ENCODE results near the gene RPS18. TPM values are rescaled to one million over a fixed set of nuclear protein-coding genes. Genes with fewer than 3 reads are reported as not detected.
A peak's percentile ranks its signal among the peaks of the same experiment; 100 is the strongest.

Gene RPS18
- total and polyA plus RNA-seq, 10 of the 15 experiments (the other 5 are each of a cell fraction or from before 2014, with no cell fraction given), result 4,228 to 20,828 (median 7,406) TPM

DNA sequence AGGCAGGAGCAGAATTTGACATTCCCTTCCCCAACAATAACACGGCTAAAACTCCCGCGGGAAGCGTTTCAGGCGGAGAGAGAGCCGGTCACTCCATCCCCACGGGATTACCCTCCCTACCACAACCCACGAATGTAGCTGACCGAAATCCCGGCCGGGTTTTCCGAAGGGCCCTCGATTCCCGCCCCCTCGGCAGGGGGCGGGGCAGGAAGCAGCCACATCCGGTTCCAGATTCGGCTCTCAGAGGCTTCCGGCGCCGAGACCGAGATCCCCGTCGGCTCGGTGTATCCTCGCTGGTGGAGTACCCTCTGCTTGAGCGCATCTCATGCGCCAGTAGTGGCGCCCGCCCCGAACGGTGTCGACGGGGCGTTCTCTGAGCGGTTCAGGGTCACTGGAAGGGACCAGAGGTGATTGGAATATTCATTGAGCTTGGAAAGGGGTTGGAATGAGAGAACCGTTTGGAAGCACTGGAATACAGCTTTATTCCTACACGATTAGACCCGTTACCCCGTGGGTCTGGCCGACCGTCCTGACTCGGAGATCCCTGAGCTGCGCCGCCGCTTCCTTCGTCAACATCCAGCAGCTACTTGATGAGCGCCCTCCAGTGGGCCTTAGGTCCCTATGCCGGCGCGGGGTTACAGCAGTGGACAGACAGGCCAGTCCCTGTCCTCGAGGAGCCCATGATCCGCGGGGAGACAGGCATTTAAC lies 27.5 kb downstream of the RPS18 start (continued):
- TF ChIP-seq, protein P1, sequence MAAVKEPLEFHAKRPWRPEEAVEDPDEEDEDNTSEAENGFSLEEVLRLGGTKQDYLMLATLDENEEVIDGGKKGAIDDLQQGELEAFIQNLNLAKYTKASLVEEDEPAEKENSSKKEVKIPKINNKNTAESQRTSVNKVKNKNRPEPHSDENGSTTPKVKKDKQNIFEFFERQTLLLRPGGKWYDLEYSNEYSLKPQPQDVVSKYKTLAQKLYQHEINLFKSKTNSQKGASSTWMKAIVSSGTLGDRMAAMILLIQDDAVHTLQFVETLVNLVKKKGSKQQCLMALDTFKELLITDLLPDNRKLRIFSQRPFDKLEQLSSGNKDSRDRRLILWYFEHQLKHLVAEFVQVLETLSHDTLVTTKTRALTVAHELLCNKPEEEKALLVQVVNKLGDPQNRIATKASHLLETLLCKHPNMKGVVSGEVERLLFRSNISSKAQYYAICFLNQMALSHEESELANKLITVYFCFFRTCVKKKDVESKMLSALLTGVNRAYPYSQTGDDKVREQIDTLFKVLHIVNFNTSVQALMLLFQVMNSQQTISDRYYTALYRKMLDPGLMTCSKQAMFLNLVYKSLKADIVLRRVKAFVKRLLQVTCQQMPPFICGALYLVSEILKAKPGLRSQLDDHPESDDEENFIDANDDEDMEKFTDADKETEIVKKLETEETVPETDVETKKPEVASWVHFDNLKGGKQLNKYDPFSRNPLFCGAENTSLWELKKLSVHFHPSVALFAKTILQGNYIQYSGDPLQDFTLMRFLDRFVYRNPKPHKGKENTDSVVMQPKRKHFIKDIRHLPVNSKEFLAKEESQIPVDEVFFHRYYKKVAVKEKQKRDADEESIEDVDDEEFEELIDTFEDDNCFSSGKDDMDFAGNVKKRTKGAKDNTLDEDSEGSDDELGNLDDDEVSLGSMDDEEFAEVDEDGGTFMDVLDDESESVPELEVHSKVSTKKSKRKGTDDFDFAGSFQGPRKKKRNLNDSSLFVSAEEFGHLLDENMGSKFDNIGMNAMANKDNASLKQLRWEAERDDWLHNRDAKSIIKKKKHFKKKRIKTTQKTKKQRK (IDR thresholded peaks at IDR 0.05; ENCODE audit: low read depth, low read length), result no peak
- TF ChIP-seq RUNX3 (IDR thresholded peaks at IDR 0.05; ENCODE audit: low read length) (peak; percentile 95), SRF (IDR thresholded peaks at IDR 0.05; ENCODE audit: low read depth in 2 of 2, low read length in 2 of 2) (peak; percentile 59 to 89), FOXK2 (IDR thresholded peaks at IDR 0.05) (no peak), ASH2L (IDR thresholded peaks at IDR 0.05; ENCODE audit: borderline replicate concordance, low read depth) (no peak), ATF7 (IDR thresholded peaks at IDR 0.05; ENCODE audit: low read depth) (peak; percentile 48; the same call in 1 of the 2 replicates), BRCA1 (IDR thresholded peaks at IDR 0.05; ENCODE audit: low read depth, low read length) (no peak), ZSCAN29 (IDR thresholded peaks at IDR 0.05) (peak; percentile 57; the same call in 1 of the 2 replicates), MYB (IDR thresholded peaks at IDR 0.05; ENCODE audit: borderline replicate concordance, low read depth, low read length) (no peak), RAD21 (IDR thresholded peaks at IDR 0.05; ENCODE audit: insufficient read depth, low read depth, low read length) (no peak), ZNF217 (IDR thresholded peaks at IDR 0.05) (no peak), JUND (IDR thresholded peaks at IDR 0.05; ENCODE audit: low read depth, low read length) (no peak), POLR2AphosphoS2 (IDR thresholded peaks at IDR 0.05; ENCODE audit: low read depth, low read length) (peak; percentile 98)
- TF ChIP-seq, protein P2, sequence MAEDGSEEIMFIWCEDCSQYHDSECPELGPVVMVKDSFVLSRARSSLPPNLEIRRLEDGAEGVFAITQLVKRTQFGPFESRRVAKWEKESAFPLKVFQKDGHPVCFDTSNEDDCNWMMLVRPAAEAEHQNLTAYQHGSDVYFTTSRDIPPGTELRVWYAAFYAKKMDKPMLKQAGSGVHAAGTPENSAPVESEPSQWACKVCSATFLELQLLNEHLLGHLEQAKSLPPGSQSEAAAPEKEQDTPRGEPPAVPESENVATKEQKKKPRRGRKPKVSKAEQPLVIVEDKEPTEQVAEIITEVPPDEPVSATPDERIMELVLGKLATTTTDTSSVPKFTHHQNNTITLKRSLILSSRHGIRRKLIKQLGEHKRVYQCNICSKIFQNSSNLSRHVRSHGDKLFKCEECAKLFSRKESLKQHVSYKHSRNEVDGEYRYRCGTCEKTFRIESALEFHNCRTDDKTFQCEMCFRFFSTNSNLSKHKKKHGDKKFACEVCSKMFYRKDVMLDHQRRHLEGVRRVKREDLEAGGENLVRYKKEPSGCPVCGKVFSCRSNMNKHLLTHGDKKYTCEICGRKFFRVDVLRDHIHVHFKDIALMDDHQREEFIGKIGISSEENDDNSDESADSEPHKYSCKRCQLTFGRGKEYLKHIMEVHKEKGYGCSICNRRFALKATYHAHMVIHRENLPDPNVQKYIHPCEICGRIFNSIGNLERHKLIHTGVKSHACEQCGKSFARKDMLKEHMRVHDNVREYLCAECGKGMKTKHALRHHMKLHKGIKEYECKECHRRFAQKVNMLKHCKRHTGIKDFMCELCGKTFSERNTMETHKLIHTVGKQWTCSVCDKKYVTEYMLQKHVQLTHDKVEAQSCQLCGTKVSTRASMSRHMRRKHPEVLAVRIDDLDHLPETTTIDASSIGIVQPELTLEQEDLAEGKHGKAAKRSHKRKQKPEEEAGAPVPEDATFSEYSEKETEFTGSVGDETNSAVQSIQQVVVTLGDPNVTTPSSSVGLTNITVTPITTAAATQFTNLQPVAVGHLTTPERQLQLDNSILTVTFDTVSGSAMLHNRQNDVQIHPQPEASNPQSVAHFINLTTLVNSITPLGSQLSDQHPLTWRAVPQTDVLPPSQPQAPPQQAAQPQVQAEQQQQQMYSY (CRISPR knock-in tag; IDR thresholded peaks at IDR 0.05), result no peak
- TF ChIP-seq, protein P3, sequence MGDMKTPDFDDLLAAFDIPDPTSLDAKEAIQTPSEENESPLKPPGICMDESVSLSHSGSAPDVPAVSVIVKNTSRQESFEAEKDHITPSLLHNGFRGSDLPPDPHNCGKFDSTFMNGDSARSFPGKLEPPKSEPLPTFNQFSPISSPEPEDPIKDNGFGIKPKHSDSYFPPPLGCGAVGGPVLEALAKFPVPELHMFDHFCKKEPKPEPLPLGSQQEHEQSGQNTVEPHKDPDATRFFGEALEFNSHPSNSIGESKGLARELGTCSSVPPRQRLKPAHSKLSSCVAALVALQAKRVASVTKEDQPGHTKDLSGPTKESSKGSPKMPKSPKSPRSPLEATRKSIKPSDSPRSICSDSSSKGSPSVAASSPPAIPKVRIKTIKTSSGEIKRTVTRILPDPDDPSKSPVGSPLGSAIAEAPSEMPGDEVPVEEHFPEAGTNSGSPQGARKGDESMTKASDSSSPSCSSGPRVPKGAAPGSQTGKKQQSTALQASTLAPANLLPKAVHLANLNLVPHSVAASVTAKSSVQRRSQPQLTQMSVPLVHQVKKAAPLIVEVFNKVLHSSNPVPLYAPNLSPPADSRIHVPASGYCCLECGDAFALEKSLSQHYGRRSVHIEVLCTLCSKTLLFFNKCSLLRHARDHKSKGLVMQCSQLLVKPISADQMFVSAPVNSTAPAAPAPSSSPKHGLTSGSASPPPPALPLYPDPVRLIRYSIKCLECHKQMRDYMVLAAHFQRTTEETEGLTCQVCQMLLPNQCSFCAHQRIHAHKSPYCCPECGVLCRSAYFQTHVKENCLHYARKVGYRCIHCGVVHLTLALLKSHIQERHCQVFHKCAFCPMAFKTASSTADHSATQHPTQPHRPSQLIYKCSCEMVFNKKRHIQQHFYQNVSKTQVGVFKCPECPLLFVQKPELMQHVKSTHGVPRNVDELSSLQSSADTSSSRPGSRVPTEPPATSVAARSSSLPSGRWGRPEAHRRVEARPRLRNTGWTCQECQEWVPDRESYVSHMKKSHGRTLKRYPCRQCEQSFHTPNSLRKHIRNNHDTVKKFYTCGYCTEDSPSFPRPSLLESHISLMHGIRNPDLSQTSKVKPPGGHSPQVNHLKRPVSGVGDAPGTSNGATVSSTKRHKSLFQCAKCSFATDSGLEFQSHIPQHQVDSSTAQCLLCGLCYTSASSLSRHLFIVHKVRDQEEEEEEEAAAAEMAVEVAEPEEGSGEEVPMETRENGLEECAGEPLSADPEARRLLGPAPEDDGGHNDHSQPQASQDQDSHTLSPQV (IDR thresholded peaks at IDR 0.05), result no peak
- TF ChIP-seq, protein P4, sequence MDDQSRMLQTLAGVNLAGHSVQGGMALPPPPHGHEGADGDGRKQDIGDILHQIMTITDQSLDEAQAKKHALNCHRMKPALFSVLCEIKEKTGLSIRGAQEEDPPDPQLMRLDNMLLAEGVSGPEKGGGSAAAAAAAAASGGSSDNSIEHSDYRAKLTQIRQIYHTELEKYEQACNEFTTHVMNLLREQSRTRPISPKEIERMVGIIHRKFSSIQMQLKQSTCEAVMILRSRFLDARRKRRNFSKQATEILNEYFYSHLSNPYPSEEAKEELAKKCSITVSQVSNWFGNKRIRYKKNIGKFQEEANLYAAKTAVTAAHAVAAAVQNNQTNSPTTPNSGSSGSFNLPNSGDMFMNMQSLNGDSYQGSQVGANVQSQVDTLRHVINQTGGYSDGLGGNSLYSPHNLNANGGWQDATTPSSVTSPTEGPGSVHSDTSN (IDR thresholded peaks at IDR 0.05; ENCODE audit: insufficient replicate concordance, low read depth, low read length), result no peak
